ENCODE measurements around the gene ZNF384.

The ZNF384 gene

GRCh38 chr12:6653342-6653741 lies 35.8 kb downstream of the ZNF384 start:
- no peak for DNase-seq (ENCODE audit: low spot score)

GRCh38 chr12:6652391-6652790 lies 36.8 kb downstream of the ZNF384 start:
- DNase-seq (ENCODE audit: low spot score), result no peak

- DNase-seq (ENCODE audit: low spot score), result no peak
These were observed 38.3 kb downstream of the ZNF384 start for GRCh38 chr12:6650832-6651231.

GRCh38 chr12:6647083-6647604 lies 42.0 kb downstream of the ZNF384 start, which contains the start of gene ACRBP:
ACRBP (minus strand) TSS chr12:6647432; CDS start chr12:6647366, 66 bp downstream.
- DNase-seq (ENCODE audit: low spot score), result peak; percentile 45

- no peak for DNase-seq (ENCODE audit: low spot score)
These were observed 42.7 kb downstream of the ZNF384 start for GRCh38 chr12:6646276-6647082.

GRCh38 chr12:6644903-6645302 lies 44.3 kb downstream of the ZNF384 start:
- no peak for DNase-seq (ENCODE audit: low spot score)

- no peak for DNase-seq (ENCODE audit: low spot score)
These were observed 44.9 kb downstream of the ZNF384 start for GRCh38 chr12:6644257-6644596.

GRCh38 chr12:6643569-6644256 lies 45.5 kb downstream of the ZNF384 start:
- no peak for DNase-seq (ENCODE audit: low spot score)

- no peak for DNase-seq (ENCODE audit: low spot score)
These were observed 48.0 kb downstream of the ZNF384 start for GRCh38 chr12:6641131-6641530.

GRCh38 chr12:6640497-6640896 lies 48.7 kb downstream of the ZNF384 start:
- no peak for DNase-seq (ENCODE audit: low spot score)

GRCh38 chr12:6639151-6639801 lies 49.9 kb downstream of the ZNF384 start:
- DNase-seq (ENCODE audit: low spot score), result no peak

- no peak for DNase-seq (ENCODE audit: low spot score)
These were observed 50.9 kb downstream of the ZNF384 start for GRCh38 chr12:6638305-6638704.

- peak; percentile 53 for DNase-seq (ENCODE audit: low spot score)
These were observed 53.2 kb downstream of the ZNF384 start, which contains the start of gene LPAR5 for GRCh38 chr12:6635856-6636531. LPAR5 (minus strand) TSS chr12:6635959; CDS start chr12:6621248, 14,711 bp downstream.

- no peak for DNase-seq (ENCODE audit: low spot score)
These were observed 53.8 kb downstream of the ZNF384 start for GRCh38 chr12:6635375-6635855.

- DNase-seq (ENCODE audit: low spot score), result peak; percentile 15
These were observed 56.9 kb downstream of the ZNF384 start for GRCh38 chr12:6632026-6632983.

- no peak for DNase-seq (ENCODE audit: low spot score)
These were observed 57.6 kb downstream of the ZNF384 start for GRCh38 chr12:6631549-6631961.

GRCh38 chr12:6630736-6631135 lies 58.4 kb downstream of the ZNF384 start:
- no peak for DNase-seq (ENCODE audit: low spot score)

- DNase-seq (ENCODE audit: low spot score), result no peak
These were observed 61.6 kb downstream of the ZNF384 start for GRCh38 chr12:6627616-6628015.

- no peak for DNase-seq (ENCODE audit: low spot score)
These were observed 62.4 kb downstream of the ZNF384 start for GRCh38 chr12:6626654-6627283.

GRCh38 chr12:6620885-6621274 lies 68.3 kb downstream of the ZNF384 start:
- no peak for DNase-seq (ENCODE audit: low spot score)
